Measurements from ENCODE around the gene MMADHC. TPM values are rescaled to one million over a fixed set of nuclear protein-coding genes. Genes with fewer than 3 reads are reported as not detected.
"Not testable (repeated sequence)": the region's sequence is repeated elsewhere in the genome, so short reads cannot be mapped to it uniquely, and the experiment has no call there.

The MMADHC gene
- total RNA-seq, 1 donor = 135 TPM

- no peaks in the 10 kb centered on the region for H3K4me1 ChIP-seq (ENCODE audit: insufficient read depth, low read length)
- H3K9me3 ChIP-seq (ENCODE audit: low read depth, low read length) = no peaks in the 10 kb centered on the region
- H3K4me3 ChIP-seq (ENCODE audit: low read length) = no peak overlapping the region
- no peaks in the 10 kb centered on the region for H3K27me3 ChIP-seq (ENCODE audit: insufficient read depth, low read length)
Measured at GRCh38 chr2:149575752-149576151, 11.8 kb downstream of the MMADHC start.

DNA sequence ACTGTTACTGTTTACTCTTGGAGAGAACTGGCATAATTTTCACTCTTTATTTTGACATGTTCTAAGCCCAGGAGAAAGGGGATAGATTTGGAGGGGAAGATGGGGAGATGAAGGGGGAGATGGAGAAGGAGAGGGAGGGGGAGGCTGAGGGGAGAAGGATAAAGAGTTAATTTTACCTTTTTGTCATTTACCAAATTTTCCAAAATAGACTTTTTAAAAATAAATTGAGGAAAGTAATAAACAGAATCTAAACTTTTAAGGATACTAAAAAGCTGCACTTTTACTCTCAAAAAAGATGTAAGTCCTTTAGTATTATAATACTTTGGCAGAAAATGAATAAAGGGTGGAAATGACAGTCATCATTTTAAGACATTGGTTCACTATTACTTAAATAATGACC lies 12.3 kb downstream of the MMADHC start:
- Histone ChIP-seq H3K27me3 (ENCODE audit: insufficient read depth, low read length) (no peaks in the 10 kb centered on the region), H3K4me3 (ENCODE audit: low read length) (no peak overlapping the region), H3K4me1 (ENCODE audit: insufficient read depth, low read length) (no peaks in the 10 kb centered on the region), H3K9me3 (ENCODE audit: low read depth, low read length) (no peaks in the 10 kb centered on the region)

- no peaks in the 10 kb centered on the region for H3K4me1 ChIP-seq (ENCODE audit: insufficient read depth, low read length)
- no peaks in the 10 kb centered on the region for H3K9me3 ChIP-seq (ENCODE audit: low read depth, low read length)
- H3K4me3 ChIP-seq (ENCODE audit: low read length) = no peak overlapping the region
- H3K27me3 ChIP-seq (ENCODE audit: insufficient read depth, low read length) = no peaks in the 10 kb centered on the region
Measured at GRCh38 chr2:149573760-149574159, 13.8 kb downstream of the MMADHC start.

DNA sequence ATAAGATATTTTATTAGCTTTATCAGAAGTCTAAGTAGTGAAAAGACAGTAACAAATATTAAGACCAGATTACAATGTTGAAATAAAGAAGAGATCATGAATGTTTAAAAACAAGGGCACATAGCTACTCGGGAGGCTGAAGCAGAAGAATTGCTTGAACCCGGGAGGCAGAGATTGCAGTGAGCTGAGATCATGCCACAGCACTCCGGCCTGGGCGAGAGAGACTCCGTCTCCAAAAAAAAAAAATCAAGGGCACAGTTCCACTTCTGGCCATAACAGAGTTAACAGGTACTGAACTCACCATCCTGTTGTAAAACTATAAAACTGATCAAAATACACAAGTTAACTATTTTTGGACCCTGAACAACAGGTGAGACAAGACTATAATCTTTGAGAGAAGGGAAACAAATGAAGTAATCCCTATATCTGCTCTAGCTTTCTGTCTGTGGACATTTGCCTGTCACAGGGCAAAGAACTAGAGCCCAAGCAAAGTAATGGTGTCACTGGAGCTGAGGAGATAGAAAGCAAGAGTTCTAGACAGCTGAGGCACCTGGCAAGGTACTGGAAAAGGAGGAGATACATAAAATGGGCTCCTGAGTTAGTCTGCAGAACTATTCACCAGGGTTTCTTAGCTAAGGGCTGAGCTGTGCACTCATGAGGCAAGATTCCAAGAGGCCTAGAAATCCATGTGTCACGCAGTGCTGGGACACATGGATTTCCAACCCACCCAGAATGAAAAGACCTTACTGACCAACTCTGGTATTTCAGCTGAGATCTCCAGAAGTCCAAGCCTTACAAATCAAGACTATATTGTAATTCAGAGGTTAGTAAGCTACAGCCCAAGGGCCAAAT lies 15.2 kb downstream of the MMADHC start:
- Histone ChIP-seq H3K4me3 (ENCODE audit: low read length) (no peak overlapping the region), H3K4me1 (ENCODE audit: insufficient read depth, low read length) (no peaks in the 10 kb centered on the region), H3K27me3 (ENCODE audit: insufficient read depth, low read length) (no peaks in the 10 kb centered on the region), H3K9me3 (ENCODE audit: low read depth, low read length) (no peaks in the 10 kb centered on the region)

DNA sequence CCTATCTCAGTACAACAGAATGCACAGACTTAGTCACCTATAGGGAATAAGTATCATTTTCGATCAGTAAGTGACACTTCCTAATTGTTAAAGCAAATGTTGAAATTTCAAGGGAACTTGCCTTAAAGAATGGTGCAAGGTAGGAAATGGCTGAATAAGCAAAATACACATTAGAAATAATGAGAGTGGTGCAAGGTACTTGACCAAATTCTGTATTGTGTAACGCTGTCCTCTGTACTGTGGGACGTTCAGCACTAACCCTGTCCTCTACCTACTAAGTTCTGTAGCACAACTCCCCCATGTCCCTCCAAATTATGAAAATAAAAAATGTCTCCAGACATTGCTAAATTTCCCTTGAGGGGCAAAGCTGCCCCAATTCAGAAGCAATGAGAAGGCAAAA lies 19.4 kb downstream of the MMADHC start:
- no peaks in the 10 kb centered on the region for H3K9me3 ChIP-seq (ENCODE audit: low read depth, low read length)
- H3K4me1 ChIP-seq (ENCODE audit: insufficient read depth, low read length) = no peaks in the 10 kb centered on the region
- no peaks in the 10 kb centered on the region for H3K27me3 ChIP-seq (ENCODE audit: insufficient read depth, low read length)
- H3K4me3 ChIP-seq (ENCODE audit: low read length) = no peak overlapping the region

DNA sequence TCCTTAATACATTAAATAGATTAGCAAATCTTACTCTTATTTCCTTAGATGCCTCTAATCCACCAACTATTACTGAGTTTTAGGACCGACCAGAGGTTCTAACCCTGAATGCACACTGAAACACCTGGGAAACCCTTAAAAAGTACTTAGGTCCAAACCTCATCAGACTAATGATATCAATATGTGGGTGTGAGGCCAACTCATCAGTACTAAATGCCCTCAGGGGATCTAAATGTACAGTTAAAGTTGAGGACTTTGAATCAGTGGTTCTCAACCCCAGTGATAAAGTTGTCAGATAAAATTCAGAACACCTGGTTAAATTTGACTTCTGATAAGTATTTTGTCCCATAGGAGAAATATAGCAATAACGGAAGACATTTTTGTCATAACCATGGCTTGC lies 20.9 kb downstream of the MMADHC start:
- Histone ChIP-seq H3K9me3 (ENCODE audit: low read depth, low read length) (no peaks in the 10 kb centered on the region), H3K27me3 (ENCODE audit: insufficient read depth, low read length) (no peaks in the 10 kb centered on the region), H3K4me3 (ENCODE audit: low read length) (no peak overlapping the region), H3K4me1 (ENCODE audit: insufficient read depth, low read length) (no peaks in the 10 kb centered on the region)

GRCh38 chr2:149565625-149566024 lies 21.9 kb downstream of the MMADHC start:
- not testable (repeated sequence) for H3K9me3 ChIP-seq (ENCODE audit: low read depth, low read length); H3K4me1 ChIP-seq (ENCODE audit: insufficient read depth, low read length); H3K4me3 ChIP-seq (ENCODE audit: low read length); H3K27me3 ChIP-seq (ENCODE audit: insufficient read depth, low read length)

GRCh38 chr2:149564983-149565382 lies 22.6 kb downstream of the MMADHC start:
- no peak overlapping the region for H3K4me3 ChIP-seq (ENCODE audit: low read length)
- no peaks in the 10 kb centered on the region for H3K9me3 ChIP-seq (ENCODE audit: low read depth, low read length)
- H3K4me1 ChIP-seq (ENCODE audit: insufficient read depth, low read length) = no peaks in the 10 kb centered on the region
- no peaks in the 10 kb centered on the region for H3K27me3 ChIP-seq (ENCODE audit: insufficient read depth, low read length)

- Histone ChIP-seq H3K4me1 (ENCODE audit: insufficient read depth, low read length) (no peaks in the 10 kb centered on the region), H3K9me3 (ENCODE audit: low read depth, low read length) (no peaks in the 10 kb centered on the region), H3K27me3 (ENCODE audit: insufficient read depth, low read length) (no peaks in the 10 kb centered on the region), H3K4me3 (ENCODE audit: low read length) (no peak overlapping the region)
Measured at GRCh38 chr2:149564097-149564496, 23.5 kb downstream of the MMADHC start.

DNA sequence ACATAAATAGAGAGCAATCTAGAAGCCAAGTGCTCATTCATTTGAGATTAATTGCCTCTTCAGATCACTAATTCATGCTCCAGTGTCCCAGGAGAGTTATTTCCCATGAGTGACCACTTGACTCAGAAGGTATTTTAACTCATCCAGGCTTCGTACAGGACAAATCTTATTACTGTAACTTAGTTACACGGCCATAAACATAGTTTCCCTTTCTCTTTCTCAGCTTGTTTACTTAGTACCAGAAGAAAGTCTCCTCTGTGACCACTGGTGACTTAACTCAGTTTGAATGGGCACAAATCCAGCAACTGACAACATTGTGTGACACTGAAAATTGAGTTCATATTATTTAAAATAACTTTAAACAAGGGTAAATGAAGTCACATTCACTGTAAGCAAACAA lies 25.3 kb downstream of the MMADHC start:
- Histone ChIP-seq H3K4me1 (ENCODE audit: insufficient read depth, low read length) (no peaks in the 10 kb centered on the region), H3K9me3 (ENCODE audit: low read depth, low read length) (no peaks in the 10 kb centered on the region), H3K27me3 (ENCODE audit: insufficient read depth, low read length) (no peaks in the 10 kb centered on the region), H3K4me3 (ENCODE audit: low read length) (no peak overlapping the region)

GRCh38 chr2:149561309-149561926 lies 26.2 kb downstream of the MMADHC start:
- no peaks in the 10 kb centered on the region for H3K27me3 ChIP-seq (ENCODE audit: insufficient read depth, low read length)
- H3K4me3 ChIP-seq (ENCODE audit: low read length) = no peak overlapping the region
- H3K4me1 ChIP-seq (ENCODE audit: insufficient read depth, low read length) = no peaks in the 10 kb centered on the region
- no peaks in the 10 kb centered on the region for H3K9me3 ChIP-seq (ENCODE audit: low read depth, low read length)

GRCh38 chr2:149559341-149560068 lies 28.1 kb downstream of the MMADHC start:
- Histone ChIP-seq H3K4me3 (ENCODE audit: low read length) (no peak overlapping the region), H3K9me3 (ENCODE audit: low read depth, low read length) (no peaks in the 10 kb centered on the region), H3K27me3 (ENCODE audit: insufficient read depth, low read length) (no peaks in the 10 kb centered on the region), H3K4me1 (ENCODE audit: insufficient read depth, low read length) (no peaks in the 10 kb centered on the region)

GRCh38 chr2:149556452-149556851 lies 31.1 kb downstream of the MMADHC start:
- Histone ChIP-seq H3K9me3 (ENCODE audit: low read depth, low read length) (no peaks in the 10 kb centered on the region), H3K4me3 (ENCODE audit: low read length) (no peak overlapping the region), H3K4me1 (ENCODE audit: insufficient read depth, low read length) (no peaks in the 10 kb centered on the region), H3K27me3 (ENCODE audit: insufficient read depth, low read length) (peaks cover 10% of the 10 kb centered on the region)

DNA sequence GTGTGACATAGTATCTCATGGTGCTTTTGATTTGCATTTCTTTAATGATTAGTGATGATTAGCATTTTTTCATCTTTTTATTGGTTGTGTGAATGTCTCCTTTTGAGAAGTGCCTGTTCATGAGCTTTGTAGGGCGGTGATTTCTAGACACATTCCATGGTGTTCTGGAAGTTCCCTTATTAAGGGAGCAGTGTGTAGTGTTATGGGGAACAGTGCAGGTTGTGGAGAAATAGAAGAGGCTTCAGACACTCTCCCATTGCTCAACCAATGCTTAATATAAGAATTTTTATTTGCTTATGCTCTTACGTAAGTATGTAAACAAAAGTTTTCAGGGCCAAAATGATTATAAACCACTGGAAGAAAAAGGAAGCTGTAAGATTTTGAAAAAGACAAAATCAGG lies 34.7 kb downstream of the MMADHC start:
- no peak overlapping the region for H3K4me3 ChIP-seq (ENCODE audit: low read length)
- H3K27me3 ChIP-seq (ENCODE audit: insufficient read depth, low read length) = peaks cover 10% of the 10 kb centered on the region
- H3K4me1 ChIP-seq (ENCODE audit: insufficient read depth, low read length) = no peaks in the 10 kb centered on the region
- H3K9me3 ChIP-seq (ENCODE audit: low read depth, low read length) = no peaks in the 10 kb centered on the region

DNA sequence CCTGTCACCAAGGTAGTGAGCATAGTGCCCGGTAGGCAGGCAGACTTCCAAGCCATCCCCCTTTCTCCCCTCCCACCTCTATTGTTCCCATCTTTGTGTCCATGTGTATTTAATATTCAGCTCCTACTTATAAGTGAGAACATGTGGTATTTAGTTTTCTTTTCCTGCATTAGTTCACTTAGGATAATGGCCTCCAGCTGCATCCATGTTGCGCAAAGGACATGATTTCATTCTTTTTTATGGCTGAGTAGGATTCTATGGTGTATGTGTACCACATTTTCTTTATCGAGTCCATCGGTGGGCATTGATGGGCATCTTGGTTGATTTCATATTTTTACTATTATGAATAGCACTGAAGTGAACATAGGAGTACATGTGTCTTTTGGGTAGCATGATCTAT lies 35.3 kb downstream of the MMADHC start:
- Histone ChIP-seq H3K9me3 (ENCODE audit: low read depth, low read length) (no peaks in the 10 kb centered on the region), H3K27me3 (ENCODE audit: insufficient read depth, low read length) (peaks cover 10% of the 10 kb centered on the region), H3K4me3 (ENCODE audit: low read length) (no peak overlapping the region), H3K4me1 (ENCODE audit: insufficient read depth, low read length) (no peaks in the 10 kb centered on the region)

All from mononuclear cell (primary cell).